Prostate gland (tissue), 2 donors: ENCODE results near the gene CDK1.

Source experiments
- POLR2A ChIP-seq: fragments of 450-650 bp; IDR thresholded peaks from one replicate; pipeline ENCODE4 v1.6.1; 2016; ENCODE audit warnings: antibody characterized with exemption, mild to moderate bottlenecking
- POLR2AphosphoS5 ChIP-seq: sonication (generic); formaldehyde crosslinking; IDR thresholded peaks from one replicate; pipeline ENCODE4 v1.6.1; 2017; ENCODE audit warnings: antibody characterized with exemption
- TF ChIP-seq, protein P1 (sequence below), 4 experiments: fragments of 200-600 bp in 2 of 4; fragments of 450-650 bp in 2 of 4; sonication (generic) in 2 of 4; IDR thresholded peaks; 1 replicate in 3 of 4; 2 replicates in 1 of 4; pipeline ENCODE4 v1.5.1; 2016 to 2019; ENCODE audit warnings: antibody characterized with exemption in 4 of 4, mild to moderate bottlenecking in 2 of 4, moderate library complexity in 2 of 4

DNA sequence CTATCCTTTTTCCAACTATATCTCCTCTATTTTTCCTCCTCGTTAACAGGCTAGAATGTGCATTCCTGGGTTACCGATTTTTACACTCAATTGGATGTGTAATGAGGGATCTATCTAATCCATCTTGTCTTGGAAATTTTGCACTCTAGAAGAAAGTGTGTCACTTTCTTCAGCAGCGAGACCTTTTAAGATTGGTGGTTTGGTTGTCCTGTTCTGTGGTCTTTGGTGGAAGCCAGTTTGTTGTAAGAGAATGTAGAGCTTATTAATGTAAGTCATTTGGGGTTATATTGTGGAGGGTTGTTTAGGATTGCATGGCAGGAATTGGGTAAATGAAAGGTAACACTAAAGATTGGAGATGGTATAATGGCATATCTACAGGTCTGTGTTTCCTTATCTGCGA lies 16.7 kb downstream of the CDK1 start:
- no peak for TF ChIP-seq POLR2A
- TF ChIP-seq, protein P1, sequence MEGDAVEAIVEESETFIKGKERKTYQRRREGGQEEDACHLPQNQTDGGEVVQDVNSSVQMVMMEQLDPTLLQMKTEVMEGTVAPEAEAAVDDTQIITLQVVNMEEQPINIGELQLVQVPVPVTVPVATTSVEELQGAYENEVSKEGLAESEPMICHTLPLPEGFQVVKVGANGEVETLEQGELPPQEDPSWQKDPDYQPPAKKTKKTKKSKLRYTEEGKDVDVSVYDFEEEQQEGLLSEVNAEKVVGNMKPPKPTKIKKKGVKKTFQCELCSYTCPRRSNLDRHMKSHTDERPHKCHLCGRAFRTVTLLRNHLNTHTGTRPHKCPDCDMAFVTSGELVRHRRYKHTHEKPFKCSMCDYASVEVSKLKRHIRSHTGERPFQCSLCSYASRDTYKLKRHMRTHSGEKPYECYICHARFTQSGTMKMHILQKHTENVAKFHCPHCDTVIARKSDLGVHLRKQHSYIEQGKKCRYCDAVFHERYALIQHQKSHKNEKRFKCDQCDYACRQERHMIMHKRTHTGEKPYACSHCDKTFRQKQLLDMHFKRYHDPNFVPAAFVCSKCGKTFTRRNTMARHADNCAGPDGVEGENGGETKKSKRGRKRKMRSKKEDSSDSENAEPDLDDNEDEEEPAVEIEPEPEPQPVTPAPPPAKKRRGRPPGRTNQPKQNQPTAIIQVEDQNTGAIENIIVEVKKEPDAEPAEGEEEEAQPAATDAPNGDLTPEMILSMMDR (IDR thresholded peaks at IDR 0.05) = no peak
- TF ChIP-seq POLR2AphosphoS5 = no peak
